ENCODE data around the gene TMEM163.

- no peak for TF ChIP-seq CTCF (IDR thresholded peaks at IDR 0.05)
- TF ChIP-seq EZH2 (IDR thresholded peaks at IDR 0.05): no peak
Measured at GRCh38 chr2:134451347-134451630, 267.5 kb downstream of the TMEM163 start.

Data from neural progenitor cell (in vitro differentiated cells).